Psoas muscle (tissue), 8 donors: ENCODE data around the gene DCTN3. TPM values are rescaled to one million over a fixed set of nuclear protein-coding genes. Genes with fewer than 3 reads are reported as not detected.

Experiments
- ATAC-seq, 4 donors: fragments of 200-7000 bp; cut with Tn5 transposase; one replicate each; pipeline ENCODE4 v1.9.1; 2020; ENCODE audit warnings: moderate library complexity in 3 of 4, mild to moderate bottlenecking in 2 of 4
- DNase-seq, 2 donors: peaks; one replicate each; pipeline ENCODE4 v3.0.0-alpha.2; 2020
- H3K27ac ChIP-seq: fragments of 200-600 bp; one replicate; pipeline ENCODE4 v1.8.0; 2022
- H3K27me3 ChIP-seq, 3 donors: fragments of 200-600 bp in 1 of 3; one replicate each; pipeline versions ENCODE4 v1.6.1 to v1.8.0; 2013 to 2022; ENCODE audit warnings: low read length in 2 of 3, mild to moderate bottlenecking in 2 of 3, moderate library complexity in 1 of 3; ENCODE audit not compliant: insufficient read depth in 3 of 3
- H3K36me3 ChIP-seq, 2 donors: fragments of 200-600 bp in 1 of 2; one replicate each; pipeline versions ENCODE4 v1.6.1 to v1.8.0; 2013 to 2022; ENCODE audit warnings: low read depth in 1 of 2, mild to moderate bottlenecking in 1 of 2, moderate library complexity in 1 of 2; ENCODE audit not compliant: insufficient read depth in 1 of 2
- H3K4me1 ChIP-seq: fragments of 200-600 bp; one replicate; pipeline ENCODE4 v1.8.0; 2022
- H3K4me3 ChIP-seq: fragments of 200-600 bp; one replicate; pipeline ENCODE4 v1.8.0; 2022; ENCODE audit warnings: mild to moderate bottlenecking
- H3K9me3 ChIP-seq: fragments of 200-600 bp; one replicate; pipeline ENCODE4 v1.8.0; 2022
- WGBS, 3 donors: extraction: QIAGEN DNeasy Blood & Tissue Kit; methylation state at CpG; one replicate each; pipeline versions ENCODE4 v1.1.6 to v1.1.7; 2013; 5-methylcytosine and 5-hydroxymethylcytosine counted together
- intact Hi-C, 2 donors: fragments of 100-400 bp; cut with DNase I; formaldehyde crosslinking; loops; one replicate each; pipeline versions ENCODE4 v1.11.0 to v1.14.2; 2022
- polyA plus RNA-seq, 3 donors: library from polyadenylated mRNA; stranded (reverse); fragments of 200-250 nt; gene quantifications; one replicate each; pipeline ENCODE4 v1.2.3, GENCODE V29; 2013
- total RNA-seq, 4 donors: library from RNA; stranded (reverse); fragmentation: NEBNext Ultra II Directional in 2 of 4; extraction: Animal tissue kit (Norgen Biotek cat#: 25700) in 2 of 4; gene quantifications; one replicate each; pipeline versions ENCODE4 v1.2.1 to v1.2.4, GENCODE V29; 2021 to 2023
- TF ChIP-seq, protein P1 (sequence below): fragments of 200-600 bp; IDR thresholded peaks from one replicate; pipeline ENCODE4 v1.8.0; 2022; ENCODE audit warnings: antibody characterized with exemption
- donor health status: healthy with polysubstance abuse.
- donor health status: DM: no; HTN: no; CAD: no; lungs with moderate emphysema.
- donor health status: Bipolar disorder and iron deficiency.
- donor health status: healthy.
- donor health status: DM: yes; HTN: yes; CAD: no.
- donor health status: DM: no; HTN: no; CAD: no.
- donor health status: DM: no; HTN: no; CAD: no.
- donor health status: DM: yes; HTN: yes; CAD: no.

The DCTN3 gene
- total and polyA plus RNA-seq, 7 donors, result 52.7 to 109 (median 95.8) TPM

DNA sequence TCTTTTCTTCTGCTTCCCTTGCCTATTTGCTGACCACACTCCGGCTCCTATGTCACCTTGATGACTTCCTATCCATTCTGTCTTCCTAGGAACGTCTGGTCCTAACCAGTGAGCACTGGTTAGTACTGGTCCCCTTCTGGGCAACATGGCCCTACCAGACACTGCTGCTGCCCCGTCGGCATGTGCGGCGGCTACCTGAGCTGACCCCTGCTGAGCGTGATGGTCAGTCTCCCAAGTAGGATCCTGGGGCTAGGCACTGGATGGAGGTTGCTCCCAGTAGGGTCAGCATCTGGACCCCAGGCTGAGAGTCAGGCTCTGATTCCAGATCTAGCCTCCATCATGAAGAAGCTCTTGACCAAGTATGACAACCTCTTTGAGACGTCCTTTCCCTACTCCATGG is 28.4 kb upstream of the DCTN3 start:
- TF ChIP-seq, protein P1, sequence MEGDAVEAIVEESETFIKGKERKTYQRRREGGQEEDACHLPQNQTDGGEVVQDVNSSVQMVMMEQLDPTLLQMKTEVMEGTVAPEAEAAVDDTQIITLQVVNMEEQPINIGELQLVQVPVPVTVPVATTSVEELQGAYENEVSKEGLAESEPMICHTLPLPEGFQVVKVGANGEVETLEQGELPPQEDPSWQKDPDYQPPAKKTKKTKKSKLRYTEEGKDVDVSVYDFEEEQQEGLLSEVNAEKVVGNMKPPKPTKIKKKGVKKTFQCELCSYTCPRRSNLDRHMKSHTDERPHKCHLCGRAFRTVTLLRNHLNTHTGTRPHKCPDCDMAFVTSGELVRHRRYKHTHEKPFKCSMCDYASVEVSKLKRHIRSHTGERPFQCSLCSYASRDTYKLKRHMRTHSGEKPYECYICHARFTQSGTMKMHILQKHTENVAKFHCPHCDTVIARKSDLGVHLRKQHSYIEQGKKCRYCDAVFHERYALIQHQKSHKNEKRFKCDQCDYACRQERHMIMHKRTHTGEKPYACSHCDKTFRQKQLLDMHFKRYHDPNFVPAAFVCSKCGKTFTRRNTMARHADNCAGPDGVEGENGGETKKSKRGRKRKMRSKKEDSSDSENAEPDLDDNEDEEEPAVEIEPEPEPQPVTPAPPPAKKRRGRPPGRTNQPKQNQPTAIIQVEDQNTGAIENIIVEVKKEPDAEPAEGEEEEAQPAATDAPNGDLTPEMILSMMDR, result no peak
- no peak for ATAC-seq
- H3K4me1 ChIP-seq, result peaks cover 36% of the 10 kb centered on the region

GRCh38 chr9:34647651-34648050 is 27.4 kb upstream of the DCTN3 start:
- intact Hi-C loops, result loop anchor here in 1 of 2 donors (5.0 kb wide), 1 partner anchor 55 kb away; no protein-coding TSS in a partner anchor
- Histone ChIP-seq H3K36me3 (peaks cover 0 to 34% of the 10 kb centered on the region in 2 donors), H3K27me3 (no peaks in the 10 kb centered on the region), H3K4me1 (peaks cover 26% of the 10 kb centered on the region), H3K4me3 (peak overlapping the region; percentile 74), H3K9me3 (no peaks in the 10 kb centered on the region), H3K27ac (peak overlapping the region; percentile 81)
- whole genome bisulfite sequencing, 3 donors, result 63 to 76% (median 66%) methylated on average over 10 of the region's 10 CpGs
- TF ChIP-seq, protein P1, result no peak
- ATAC-seq (no peak), DNase-seq (no peak)

More for the DNA sequence above, 28.4 kb upstream of the DCTN3 start:
- Histone ChIP-seq H3K4me3 (no peak overlapping the region), H3K27ac (no peak overlapping the region), H3K9me3 (no peaks in the 10 kb centered on the region), H3K27me3 (no peaks in the 10 kb centered on the region), H3K36me3 (peaks cover 0 to 34% of the 10 kb centered on the region in 2 donors)
- intact Hi-C loops, result loop anchor here in 1 of 2 donors (5.0 kb wide), 1 partner anchor 54 kb away; no protein-coding TSS in a partner anchor
- WGBS, 3 donors, result 82 to 83% (median 83%) methylated on average over 8 of the region's 8 CpGs
- DNase-seq, result no peak

DNA sequence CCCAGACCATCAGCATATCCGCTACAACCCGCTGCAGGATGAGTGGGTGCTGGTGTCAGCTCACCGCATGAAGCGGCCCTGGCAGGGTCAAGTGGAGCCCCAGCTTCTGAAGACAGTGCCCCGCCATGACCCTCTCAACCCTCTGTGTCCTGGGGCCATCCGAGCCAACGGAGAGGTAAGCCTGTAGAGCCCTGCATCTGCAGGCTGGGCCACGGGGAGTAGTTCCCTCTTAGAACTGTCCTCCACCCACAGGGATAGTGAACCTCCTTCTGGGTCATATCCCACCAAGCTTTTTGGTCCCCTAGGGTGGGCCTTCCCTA is 26.7 kb upstream of the DCTN3 start:
- H3K4me3 ChIP-seq, result peak overlapping the region; percentile 74
- H3K27me3 ChIP-seq, result no peaks in the 10 kb centered on the region
- no peaks in the 10 kb centered on the region for H3K9me3 ChIP-seq
- intact Hi-C loops, result loop anchor here in 1 of 2 donors (5.0 kb wide), 1 partner anchor 55 kb away; no protein-coding TSS in a partner anchor
- 2 to 7% (median 4%) methylated on average over 8 of the region's 8 CpGs for WGBS, 3 donors
- peaks cover 22% of the 10 kb centered on the region for H3K4me1 ChIP-seq
- H3K36me3 ChIP-seq, result peaks cover 0 to 34% of the 10 kb centered on the region in 2 donors
- H3K27ac ChIP-seq, result peak overlapping the region; percentile 81
- ATAC-seq, result peak in 1 of 4 donors; percentile 7
- no peak for DNase-seq
- TF ChIP-seq, protein P1, result no peak

- Histone ChIP-seq H3K4me3 (peak within 1 kb of the TSS; percentile 74), H3K4me1 (peaks cover 21% of the 10 kb centered on the region), H3K36me3 (peaks cover 0 to 34% of the 10 kb centered on the region in 2 donors), H3K27ac (peak within 1 kb of the TSS; percentile 81), H3K9me3 (no peaks in the 10 kb centered on the region), H3K27me3 (no peaks in the 10 kb centered on the region)
- intact Hi-C loops, result loop anchor here in 1 of 2 donors (5.0 kb wide), 1 partner anchor 56 kb away; no protein-coding TSS in a partner anchor
- WGBS, 3 donors, result 4 to 6% (median 5%) methylated on average over 37 to 43 of the region's 43 CpGs
- ATAC-seq (peak; percentile 88 to 92 (median 90)), DNase-seq (peak; percentile 97)
- TF ChIP-seq, protein P1, result peak; percentile 28
Observed at GRCh38 chr9:34646211-34647083, 26.2 kb upstream of the DCTN3 start, which contains the start of gene GALT. Gene GALT (plus strand): TSS chr9:34646675. CDS start chr9:34646705, 30 bp downstream.
